Caco-2 (cell line): ENCODE measurements around the gene NOS1AP. TPM values are rescaled to one million over a fixed set of nuclear protein-coding genes. Genes with fewer than 3 reads are reported as not detected.

Experiments used
- BruUV-seq: library from RNA; stranded (reverse); fragments of 400-500 nt; replicated peaks from 2 replicates; lab custom pipeline; 2021; lab: Mats Ljungman, UMichigan
- CTCF ChIA-PET: fragments of 300-600 bp; sonication (Branson Sonifier 250); formaldehyde crosslinking; loops from one replicate; lab custom pipeline; 2022; ENCODE audit warnings: antibody characterized with exemption; lab: Charles Lee
- POLR2A ChIA-PET: fragments of 300-600 bp; sonication (Branson Sonifier 250); formaldehyde crosslinking; loops from one replicate; lab custom pipeline; 2022; ENCODE audit warnings: antibody characterized with exemption; lab: Charles Lee
- DNase-seq, 2 experiments: peaks; one replicate each; pipeline versions ENCODE4 v3.0.0 to v3.0.0-alpha.2; 2020 to 2022
- H3K27me3 ChIP-seq: replicated peaks from 2 replicates; pipeline ENCODE4 v1.6.0; 2011; ENCODE audit warnings: low read length; ENCODE audit not compliant: control insufficient read depth, insufficient read depth
- H3K36me3 ChIP-seq: 2 replicates; pipeline ENCODE4 v1.5.1; 2011; ENCODE audit warnings: low read length; ENCODE audit not compliant: control insufficient read depth, insufficient read depth
- H3K4me1 ChIP-seq: fragments of 250-450 bp; sonication (Bioruptor Pico); 2 replicates; pipeline ENCODE4 v1.5.1; 2020; ENCODE audit warnings: mild to moderate bottlenecking
- H3K4me3 ChIP-seq: 2 replicates; pipeline ENCODE4 v1.5.1; 2011; ENCODE audit warnings: low read depth, mild to moderate bottlenecking, control low read depth, low read length
- H3K9me3 ChIP-seq: fragments of 250-450 bp; sonication (Bioruptor Pico); 2 replicates; pipeline ENCODE4 v1.5.1; 2020; ENCODE audit warnings: mild to moderate bottlenecking, moderate library complexity
- H3K27ac Mint-ChIP-seq: one replicate; pipeline ENCODE4 v1.8.0; 2022; ENCODE audit warnings: mixed read lengths; ENCODE audit not compliant: unreplicated experiment
- H3K27me3 Mint-ChIP-seq: one replicate; pipeline ENCODE4 v1.8.0; 2022; ENCODE audit warnings: mixed read lengths; ENCODE audit not compliant: insufficient read depth, unreplicated experiment
- H3K36me3 Mint-ChIP-seq: one replicate; pipeline ENCODE4 v1.8.0; 2022; ENCODE audit warnings: mild to moderate bottlenecking, mixed read lengths; ENCODE audit not compliant: insufficient read depth, unreplicated experiment
- H3K4me1 Mint-ChIP-seq: one replicate; pipeline ENCODE4 v1.8.0; 2022; ENCODE audit warnings: low read depth, mixed read lengths; ENCODE audit not compliant: unreplicated experiment
- H3K4me3 Mint-ChIP-seq: one replicate; pipeline ENCODE4 v1.8.0; 2022; ENCODE audit warnings: mild to moderate bottlenecking, moderate library complexity, mixed read lengths; ENCODE audit not compliant: unreplicated experiment
- H3K9me3 Mint-ChIP-seq: one replicate; pipeline ENCODE4 v1.8.0; 2022; ENCODE audit warnings: mixed read lengths; ENCODE audit not compliant: unreplicated experiment
- CTCF ChIP-seq, 2 experiments: fragments of 200-600 bp in 1 of 2; IDR thresholded peaks; 1 replicate in 1 of 2; 2 replicates in 1 of 2; pipeline versions ENCODE4 v1.5.1 to v1.8.0; 2011 to 2022; ENCODE audit warnings: antibody characterized with exemption in 1 of 2, control low read depth in 1 of 2, inconsistent platforms in 1 of 2, low read depth in 1 of 2, low read length in 1 of 2, mild to moderate bottlenecking in 1 of 2, moderate library complexity in 1 of 2; ENCODE audit not compliant: insufficient read depth in 1 of 2, severe bottlenecking in 1 of 2, unreplicated experiment in 1 of 2
- intact Hi-C: fragments of 100-400 bp; cut with micrococcal nuclease; formaldehyde crosslinking; loops from one replicate; pipeline ENCODE4 v1.10.0; 2022; ENCODE audit not compliant: unreplicated experiment
- total RNA-seq: library from RNA; stranded (reverse); gene quantifications from 2 replicates; pipeline ENCODE4 v1.2.3, GENCODE V29; 2022

NOS1AP gene
- total RNA-seq, 1 experiment from 2014 or later, result 5.5 TPM

GRCh38 chr1:162056043-162056442 lies 13.4 kb upstream of the NOS1AP start:
- intact Hi-C loops, result loop anchor here (1.0 to 5.0 kb wide), 5 partner anchors 91 to 336 kb away; no protein-coding TSS in a partner anchor
- peak; percentile 75 to 79 for DNase-seq
- POLR2A ChIA-PET, result interaction anchor here (0.7 kb wide), 1 partner anchor 11 kb away, joined by 8 read pairs; no protein-coding TSS in a partner anchor
- Histone ChIP-seq H3K27me3 (no peaks in the 10 kb centered on the region), H3K4me1 (no peaks in the 10 kb centered on the region), H3K9me3 (no peaks in the 10 kb centered on the region), H3K36me3 (no peaks in the 10 kb centered on the region), H3K4me3 (no peak overlapping the region)
- Mint-ChIP-seq H3K27ac (no peak overlapping the region), H3K9me3 (no peaks in the 10 kb centered on the region), H3K27me3 (peaks cover 3% of the 10 kb centered on the region), H3K4me3 (no peak overlapping the region), H3K36me3 (no peaks in the 10 kb centered on the region), H3K4me1 (peaks cover 7% of the 10 kb centered on the region)
- CTCF ChIA-PET, result interaction anchor here (0.5 to 1.5 kb wide), 15 partner anchors 19 to 834 kb away, joined by 3 to 18 read pairs (median 4); no protein-coding TSS in a partner anchor
- BruUV-seq, result no TSS peak
- TF ChIP-seq CTCF (IDR thresholded peaks at IDR 0.05; ENCODE audit: insufficient read depth in 1 of 2, low read depth in 1 of 2, low read length in 1 of 2, severe bottlenecking in 1 of 2, unreplicated experiment in 1 of 2), result peak; percentile 91 to 95

GRCh38 chr1:162056579-162056978 lies 12.9 kb upstream of the NOS1AP start:
- H3K9me3 ChIP-seq, result no peaks in the 10 kb centered on the region
- Mint-ChIP-seq H3K9me3 (no peaks in the 10 kb centered on the region), H3K36me3 (no peaks in the 10 kb centered on the region), H3K4me1 (peaks cover 7% of the 10 kb centered on the region), H3K27ac (no peak overlapping the region), H3K27me3 (peaks cover 3% of the 10 kb centered on the region), H3K4me3 (no peak overlapping the region)
- no peaks in the 10 kb centered on the region for H3K4me1 ChIP-seq
- H3K4me3 ChIP-seq, result no peak overlapping the region
- H3K36me3 ChIP-seq, result no peaks in the 10 kb centered on the region
- POLR2A ChIA-PET, result no interaction called here
- intact Hi-C loops, result loop anchor here (1.0 to 5.0 kb wide), 5 partner anchors 91 to 336 kb away; no protein-coding TSS in a partner anchor
- CTCF ChIA-PET, result interaction anchor here (0.5 to 1.5 kb wide), 15 partner anchors 20 to 835 kb away, joined by 3 to 18 read pairs (median 4); no protein-coding TSS in a partner anchor
- no TSS peak for BruUV-seq
- H3K27me3 ChIP-seq, result no peaks in the 10 kb centered on the region
- no peak for TF ChIP-seq CTCF (IDR thresholded peaks at IDR 0.05; ENCODE audit: insufficient read depth in 1 of 2, low read depth in 1 of 2, low read length in 1 of 2, severe bottlenecking in 1 of 2, unreplicated experiment in 1 of 2)
- DNase-seq, result no peak

GRCh38 chr1:162059721-162060120 lies 9.8 kb upstream of the NOS1AP start:
- Histone ChIP-seq H3K9me3 (no peaks in the 10 kb centered on the region), H3K4me3 (no peak overlapping the region), H3K4me1 (no peaks in the 10 kb centered on the region), H3K36me3 (no peaks in the 10 kb centered on the region), H3K27me3 (no peaks in the 10 kb centered on the region)
- no peak overlapping the region for H3K4me3 Mint-ChIP-seq
- H3K4me1 Mint-ChIP-seq, result peaks cover 7% of the 10 kb centered on the region
- H3K9me3 Mint-ChIP-seq, result no peaks in the 10 kb centered on the region
- CTCF ChIA-PET, result interaction anchor here (0.5 kb wide), 1 partner anchor 43 kb away, joined by 3 read pairs; no protein-coding TSS in a partner anchor
- no peaks in the 10 kb centered on the region for H3K36me3 Mint-ChIP-seq
- no TSS peak for BruUV-seq
- POLR2A ChIA-PET, result no interaction called here
- no peak for DNase-seq
- H3K27me3 Mint-ChIP-seq, result peaks cover 5% of the 10 kb centered on the region
- TF ChIP-seq CTCF (IDR thresholded peaks at IDR 0.05; ENCODE audit: insufficient read depth in 1 of 2, low read depth in 1 of 2, low read length in 1 of 2, severe bottlenecking in 1 of 2, unreplicated experiment in 1 of 2), result no peak
- H3K27ac Mint-ChIP-seq, result no peak overlapping the region
- intact Hi-C loops, result loop anchor here (5.0 kb wide), 1 partner anchor 88 kb away; no protein-coding TSS in a partner anchor
